PC-9 (cell line): ENCODE data around the gene ARL13B. TPM values are rescaled to one million over a fixed set of nuclear protein-coding genes. Genes with fewer than 3 reads are reported as not detected.

Source experiments
- BruUV-seq: library from RNA; stranded (reverse); fragments of 400-500 nt; replicated peaks from 2 replicates; lab custom pipeline; 2021; lab: Mats Ljungman, UMichigan
- CTCF ChIA-PET: fragments of 300-600 bp; sonication (Branson Sonifier 250); formaldehyde crosslinking; loops from one replicate; lab custom pipeline; 2022; ENCODE audit warnings: antibody characterized with exemption; lab: Charles Lee
- POLR2A ChIA-PET: fragments of 300-600 bp; sonication (Branson Sonifier 250); formaldehyde crosslinking; loops from one replicate; lab custom pipeline; 2022; ENCODE audit warnings: antibody characterized with exemption; ENCODE audit not compliant: unreplicated experiment; lab: Charles Lee
- DNase-seq, 2 experiments: peaks; one replicate each; pipeline versions ENCODE4 v3.0.0 to v3.0.0-alpha.2; 2015 to 2022; ENCODE audit warnings: mixed read lengths in 1 of 2
- H2AFZ ChIP-seq: fragments of 200-600 bp; sonication (generic); 2 replicates; pipeline ENCODE4 v1.8.1; 2017; ENCODE audit warnings: antibody characterized with exemption
- H3F3A ChIP-seq: fragments of 200-600 bp; sonication (generic); 2 replicates; pipeline ENCODE4 v1.8.1; 2017; ENCODE audit warnings: antibody characterized with exemption, mild to moderate bottlenecking, low read depth; ENCODE audit not compliant: insufficient read depth
- H3K27ac ChIP-seq: fragments of 200-600 bp; sonication (generic); 2 replicates; pipeline ENCODE4 v1.6.1; 2016; ENCODE audit warnings: mixed run types
- H3K27me3 ChIP-seq: fragments of 200-600 bp; sonication (generic); 2 replicates; pipeline ENCODE4 v1.6.1; 2016; ENCODE audit warnings: low read depth, mixed run types; ENCODE audit not compliant: insufficient read depth
- H3K36me3 ChIP-seq: fragments of 200-600 bp; sonication (generic); 2 replicates; pipeline ENCODE4 v1.6.1; 2016; ENCODE audit warnings: low read depth, mixed run types
- H3K4me1 ChIP-seq: fragments of 200-600 bp; sonication (generic); replicated peaks from 2 replicates; pipeline ENCODE4 v1.6.1; 2016; ENCODE audit warnings: mixed run types; ENCODE audit not compliant: insufficient read depth
- H3K4me2 ChIP-seq: fragments of 200-600 bp; sonication (generic); 2 replicates; pipeline ENCODE4 v1.6.1; 2017; ENCODE audit warnings: mixed run types
- H3K4me3 ChIP-seq: fragments of 200-600 bp; sonication (generic); 2 replicates; pipeline ENCODE4 v1.6.1; 2016; ENCODE audit warnings: mixed run types
- H3K79me2 ChIP-seq: fragments of 200-600 bp; sonication (generic); 2 replicates; pipeline ENCODE4 v1.6.1; 2017; ENCODE audit warnings: low read depth, mixed run types
- H3K9me2 ChIP-seq: fragments of 200-600 bp; sonication (generic); 2 replicates; pipeline ENCODE4 v1.8.1; 2017; ENCODE audit warnings: mild to moderate bottlenecking; ENCODE audit not compliant: insufficient read depth
- H3K9me3 ChIP-seq: fragments of 200-600 bp; sonication (generic); 2 replicates; pipeline ENCODE4 v1.8.1; 2016; ENCODE audit warnings: low read depth; ENCODE audit not compliant: insufficient read depth
- H4K20me1 ChIP-seq: fragments of 200-600 bp; sonication (generic); 2 replicates; pipeline ENCODE4 v1.8.1; 2017; ENCODE audit not compliant: insufficient read depth
- CTCF ChIP-seq: fragments of 200-600 bp; sonication (generic); conservative IDR thresholded peaks from 2 replicates; pipeline ENCODE4 v1.6.1; 2017; ENCODE audit warnings: mixed run types, antibody characterized with exemption, mild to moderate bottlenecking, moderate library complexity
- EZH2 ChIP-seq: fragments of 200-600 bp; sonication (generic); IDR thresholded peaks from 2 replicates; pipeline ENCODE4 v1.8.0; 2017; ENCODE audit warnings: antibody characterized with exemption, low read depth
- intact Hi-C: fragments of 100-400 bp; cut with micrococcal nuclease; formaldehyde crosslinking; loops from one replicate; pipeline ENCODE4 v1.10.0; 2022; ENCODE audit not compliant: unreplicated experiment
- total RNA-seq: library from RNA; stranded (reverse); gene quantifications from 2 replicates; pipeline ENCODE4 v1.2.3, GENCODE V29; 2021

ARL13B gene
- total RNA-seq, 1 experiment from 2014 or later: 20.2 TPM

- intact Hi-C loops: no loop called here
- H3F3A ChIP-seq: no peaks in the 10 kb centered on the region; the same call in 1 of the 2 replicates
- peaks cover 22% of the 10 kb centered on the region; the same call in 1 of the 2 replicates for H3K36me3 ChIP-seq
- ChIA-PET POLR2A (no interaction called here), CTCF (no interaction called here)
- no peak overlapping the region for H3K4me2 ChIP-seq
- no peaks in the 10 kb centered on the region for H3K9me2 ChIP-seq
- H3K27ac ChIP-seq: no peak overlapping the region
- DNase-seq: peak in 1 of 2 experiments; percentile 22
- no peaks in the 10 kb centered on the region for H4K20me1 ChIP-seq
- BruUV-seq: no TSS peak
- H3K9me3 ChIP-seq: no peaks in the 10 kb centered on the region
- H2AFZ ChIP-seq: no peak overlapping the region
- no peak for TF ChIP-seq EZH2
- no peak for TF ChIP-seq CTCF
- no peak overlapping the region for H3K4me3 ChIP-seq
- H3K79me2 ChIP-seq: no peaks in the 10 kb centered on the region
- H3K4me1 ChIP-seq: no peaks in the 10 kb centered on the region
- no peaks in the 10 kb centered on the region for H3K27me3 ChIP-seq
Observed at GRCh38 chr3:94098452-94098851, 118.5 kb downstream of the ARL13B start.

GRCh38 chr3:94099311-94099710, 119.4 kb downstream of the ARL13B start:
- H3F3A ChIP-seq: no peaks in the 10 kb centered on the region; the same call in 1 of the 2 replicates
- POLR2A ChIA-PET: no interaction called here
- no peak overlapping the region for H3K4me2 ChIP-seq
- H3K79me2 ChIP-seq: no peaks in the 10 kb centered on the region
- no peak overlapping the region for H2AFZ ChIP-seq
- TF ChIP-seq EZH2 (no peak), CTCF (no peak)
- no peaks in the 10 kb centered on the region for H3K4me1 ChIP-seq
- H3K4me3 ChIP-seq: no peak overlapping the region
- peaks cover 22% of the 10 kb centered on the region; the same call in 1 of the 2 replicates for H3K36me3 ChIP-seq
- no peaks in the 10 kb centered on the region for H3K9me2 ChIP-seq
- peak in 1 of 2 experiments; percentile 29 for DNase-seq
- H4K20me1 ChIP-seq: no peaks in the 10 kb centered on the region
- no peak overlapping the region for H3K27ac ChIP-seq
- no peaks in the 10 kb centered on the region for H3K9me3 ChIP-seq
- BruUV-seq: no TSS peak
- CTCF ChIA-PET: no interaction called here
- no peaks in the 10 kb centered on the region for H3K27me3 ChIP-seq
- intact Hi-C loops: no loop called here

GRCh38 chr3:94101860-94102259, 121.9 kb downstream of the ARL13B start:
- no peaks in the 10 kb centered on the region for H3K27me3 ChIP-seq
- TF ChIP-seq EZH2 (no peak), CTCF (peak; percentile 48)
- no peaks in the 10 kb centered on the region for H3K79me2 ChIP-seq
- CTCF ChIA-PET: interaction anchor here (0.6 kb wide), 1 partner anchor 9 kb away, joined by 5 read pairs; no protein-coding TSS in a partner anchor
- H3K4me1 ChIP-seq: no peaks in the 10 kb centered on the region
- POLR2A ChIA-PET: no interaction called here
- peaks cover 18% of the 10 kb centered on the region; the same call in 1 of the 2 replicates for H3K36me3 ChIP-seq
- no peaks in the 10 kb centered on the region; the same call in 1 of the 2 replicates for H3F3A ChIP-seq
- no peak overlapping the region for H2AFZ ChIP-seq
- no peak overlapping the region for H3K4me3 ChIP-seq
- no peak overlapping the region for H3K27ac ChIP-seq
- no peaks in the 10 kb centered on the region for H3K9me2 ChIP-seq
- no peaks in the 10 kb centered on the region for H4K20me1 ChIP-seq
- no TSS peak for BruUV-seq
- no peak overlapping the region for H3K4me2 ChIP-seq
- no peaks in the 10 kb centered on the region for H3K9me3 ChIP-seq
- intact Hi-C loops: loop anchor here (10.0 kb wide), 1 partner anchor 57 kb away; no protein-coding TSS in a partner anchor
- DNase-seq: peak in 1 of 2 experiments; percentile 34

Other genes starting within 250 kb of the ARL13B start
- gene PROS1, start 6.3 kb upstream of the ARL13B start, total RNA-seq: 0.25 and 0.57 TPM in 2 replicates
- 3.4 and 5.5 TPM in 2 replicates for gene STX19, start 48.4 kb downstream of the ARL13B start, total RNA-seq
- gene DHFR2, start 82.8 kb downstream of the ARL13B start, total RNA-seq: 6.4 and 8.2 TPM in 2 replicates
- 18.8 and 19.8 TPM in 2 replicates for gene NSUN3, start 82.9 kb downstream of the ARL13B start, total RNA-seq